Esophagus squamous epithelium (tissue), 4 donors: ENCODE data around the gene PNPLA2.

ENCODE experiments used
- CTCF ChIP-seq, 6 experiments: fragments of 450-650 bp in 4 of 6; fragments of 200-600 bp in 2 of 6; sonication (generic) in 2 of 6; IDR thresholded peaks; one replicate each; pipeline ENCODE4 v1.5.1; 2016 to 2019; ENCODE audit warnings: antibody characterized with exemption in 6 of 6, mild to moderate bottlenecking in 4 of 6, moderate library complexity in 4 of 6
- POLR2A ChIP-seq, 4 donors: fragments of 450-650 bp; IDR thresholded peaks; one replicate each; pipeline ENCODE4 v1.6.1; 2017; ENCODE audit warnings: antibody characterized with exemption in 4 of 4, mild to moderate bottlenecking in 4 of 4, moderate library complexity in 3 of 4

DNA sequence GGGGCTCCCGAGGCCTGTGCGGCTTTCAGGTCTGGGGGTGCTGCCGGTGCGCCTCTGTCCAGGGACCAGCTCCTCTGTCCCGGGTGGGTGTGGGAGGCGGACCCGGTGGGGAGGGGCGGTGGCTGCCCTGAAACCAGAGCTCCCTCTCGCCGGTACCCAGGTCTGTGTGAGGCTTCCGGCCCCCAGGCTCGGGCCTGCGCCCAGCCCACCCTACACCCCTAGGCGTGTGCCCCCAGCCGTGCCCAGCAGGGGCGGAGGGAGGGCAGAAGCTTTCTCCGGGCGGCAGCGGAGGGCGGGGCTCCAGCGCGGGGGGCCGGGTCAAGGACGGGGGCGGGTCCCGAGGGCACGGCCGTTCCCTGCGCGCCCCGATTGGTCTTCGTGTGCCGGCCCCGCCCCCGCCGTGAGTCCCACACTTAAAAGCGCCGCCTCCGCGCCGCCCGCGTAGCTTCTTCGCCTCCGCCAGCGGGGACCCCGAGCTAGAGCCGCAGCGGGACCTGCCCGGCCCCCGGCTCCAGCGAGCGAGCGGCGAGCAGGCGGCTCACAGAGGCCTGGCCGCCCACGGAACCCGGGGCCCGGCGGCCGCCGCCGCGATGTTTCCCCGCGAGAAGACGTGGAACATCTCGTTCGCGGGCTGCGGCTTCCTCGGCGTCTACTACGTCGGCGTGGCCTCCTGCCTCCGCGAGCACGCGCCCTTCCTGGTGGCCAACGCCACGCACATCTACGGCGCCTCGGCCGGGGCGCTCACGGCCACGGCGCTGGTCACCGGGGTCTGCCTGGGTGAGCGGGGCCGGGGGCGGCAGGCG is 616 bp downstream of the PNPLA2 start:
- peak in 4 of 6 experiments; percentile 3 to 37 (median 18) for TF ChIP-seq CTCF (IDR thresholded peaks at IDR 0.05)
- TF ChIP-seq POLR2A (IDR thresholded peaks at IDR 0.05) = peak in 2 of 4 donors; percentile 91 to 95
